HEK293 (cell line): ENCODE results near the gene TMPRSS6.
A peak's percentile ranks its signal among the peaks of the same experiment; 100 is the strongest.

ENCODE experiments used
- CTCF ChIA-PET: fragments of 350-600 bp; formaldehyde crosslinking; extraction: SDS; loops from one replicate; lab custom pipeline; 2021; ENCODE audit warnings: antibody characterized with exemption; lab: Yijun Ruan, JAX
- POLR2A ChIA-PET: fragments of 300-600 bp; formaldehyde crosslinking; extraction: SDS; loops from one replicate; lab custom pipeline; 2020; ENCODE audit warnings: antibody characterized with exemption, inconsistent platforms; lab: Yijun Ruan, JAX
- H3K27ac ChIP-seq: fragments of 200-500 bp; sonication (Bioruptor generic); 2 replicates; pipeline ENCODE4 v1.5.1; 2014; ENCODE audit warnings: low read depth, low read length, control low read depth, inconsistent platforms; ENCODE audit errors: extremely low read depth
- H3K36me3 ChIP-seq, 2 experiments: fragments of 200-500 bp in 1 of 2; sonication (Bioruptor generic) in 1 of 2; 1 replicate in 1 of 2; 2 replicates in 1 of 2; pipeline ENCODE4 v1.5.1; 2014 to 2017; ENCODE audit warnings: inconsistent platforms in 2 of 2, low read length in 2 of 2; ENCODE audit not compliant: control insufficient read depth in 2 of 2, insufficient read depth in 1 of 2
- H3K4me1 ChIP-seq: fragments of 200-500 bp; sonication (Bioruptor generic); 2 replicates; pipeline ENCODE4 v1.5.1; 2014; ENCODE audit warnings: mild to moderate bottlenecking, low read length, inconsistent platforms; ENCODE audit not compliant: control insufficient read depth, insufficient read depth
- H3K4me3 ChIP-seq: 2 replicates; pipeline ENCODE4 v1.5.1; 2011; ENCODE audit warnings: low read depth, mild to moderate bottlenecking, control low read depth, low read length, moderate library complexity
- H3K9me3 ChIP-seq: fragments of 200-500 bp; sonication (Bioruptor generic); 2 replicates; pipeline ENCODE4 v1.5.1; 2014; ENCODE audit warnings: low read depth, low read length, inconsistent platforms; ENCODE audit not compliant: control insufficient read depth, insufficient read depth
- GLI4 ChIP-seq: fragments of 450-650 bp; formaldehyde crosslinking; IDR thresholded peaks from 2 replicates; pipeline ENCODE4 v1.5.1; 2016; ENCODE audit warnings: missing biosample characterization, missing genetic modification characterization
- KLF1 ChIP-seq: fragments of 450-650 bp; formaldehyde crosslinking; IDR thresholded peaks from 2 replicates; pipeline ENCODE4 v1.5.1; 2016; ENCODE audit warnings: missing biosample characterization, missing genetic modification characterization
- SCRT2 ChIP-seq: fragments of 450-650 bp; formaldehyde crosslinking; IDR thresholded peaks from 2 replicates; pipeline ENCODE4 v1.5.1; 2016; ENCODE audit warnings: missing biosample characterization, missing genetic modification characterization
- SETDB1 ChIP-seq: IDR thresholded peaks from one replicate; pipeline ENCODE4 v1.6.1; 2017; ENCODE audit warnings: mild to moderate bottlenecking, low read length, moderate library complexity, mixed read lengths; ENCODE audit not compliant: insufficient read length
- TCF7L2 ChIP-seq: IDR thresholded peaks from 2 replicates; pipeline ENCODE4 v1.6.1; 2011; ENCODE audit warnings: low read depth, mild to moderate bottlenecking, inconsistent platforms, low read length, moderate library complexity, borderline replicate concordance
- ZFP69B ChIP-seq: fragments of 450-650 bp; formaldehyde crosslinking; IDR thresholded peaks from 2 replicates; pipeline ENCODE4 v1.5.1; 2016; ENCODE audit warnings: missing biosample characterization, missing genetic modification characterization
- ZNF18 ChIP-seq: fragments of 450-650 bp; formaldehyde crosslinking; IDR thresholded peaks from 2 replicates; pipeline ENCODE4 v1.5.1; 2016; ENCODE audit warnings: missing biosample characterization, missing genetic modification characterization
- ZNF26 ChIP-seq: fragments of 450-650 bp; formaldehyde crosslinking; IDR thresholded peaks from 2 replicates; pipeline ENCODE4 v1.5.1; 2016; ENCODE audit warnings: missing biosample characterization, missing genetic modification characterization
- ZNF292 ChIP-seq: fragments of 450-650 bp; formaldehyde crosslinking; IDR thresholded peaks from 2 replicates; pipeline ENCODE4 v1.5.1; 2016; ENCODE audit warnings: low read depth, missing biosample characterization, missing genetic modification characterization, borderline replicate concordance
- ZNF335 ChIP-seq: fragments of 450-650 bp; formaldehyde crosslinking; conservative IDR thresholded peaks from 2 replicates; pipeline ENCODE4 v1.5.1; 2016; ENCODE audit warnings: missing biosample characterization, missing genetic modification characterization
- ZNF341 ChIP-seq: fragments of 450-650 bp; formaldehyde crosslinking; IDR thresholded peaks from 2 replicates; pipeline ENCODE4; 2016; ENCODE audit warnings: low read depth, missing biosample characterization, missing genetic modification characterization
- ZNF692 ChIP-seq: fragments of 450-650 bp; formaldehyde crosslinking; IDR thresholded peaks from 2 replicates; pipeline ENCODE4 v1.5.1; 2016; ENCODE audit warnings: missing biosample characterization, missing genetic modification characterization
- ZNF768 ChIP-seq: fragments of 450-650 bp; formaldehyde crosslinking; IDR thresholded peaks from 2 replicates; pipeline ENCODE4 v1.5.1; 2018; ENCODE audit warnings: missing biosample characterization, mild to moderate bottlenecking, missing genetic modification characterization
- ZSCAN18 ChIP-seq: fragments of 450-650 bp; formaldehyde crosslinking; IDR thresholded peaks from 2 replicates; pipeline ENCODE4 v1.5.1; 2016; ENCODE audit warnings: missing biosample characterization, missing genetic modification characterization

Gene TMPRSS6

GRCh38 chr22:37105990-37106389 is 3.5 kb downstream of the TMPRSS6 start:
- H3K27ac ChIP-seq: no peak overlapping the region
- H3K4me1 ChIP-seq: no peaks in the 10 kb centered on the region
- no peak overlapping the region for H3K4me3 ChIP-seq
- POLR2A ChIA-PET: no interaction called here
- TF ChIP-seq SCRT2 (tag by site-specific recombination) (0 out of 2 replicates have a peak, but pooled peaks have one; percentile 28), SETDB1 (no peak), KLF1 (tag by site-specific recombination) (no peak), TCF7L2 (no peak), ZNF292 (tag by site-specific recombination) (no peak), ZNF26 (tag by site-specific recombination) (no peak), ZNF768 (tag by site-specific recombination) (peak; percentile 94), ZNF341 (tag by site-specific recombination) (no peak), ZNF18 (tag by site-specific recombination) (no peak), GLI4 (tag by site-specific recombination) (no peak)
- H3K9me3 ChIP-seq: no peaks in the 10 kb centered on the region
- no peaks in the 10 kb centered on the region for H3K36me3 ChIP-seq
- CTCF ChIA-PET: interaction anchor here (1.0 to 1.3 kb wide), 3 partner anchors 9 to 34 kb away, joined by 3 to 7 read pairs (median 3); no protein-coding TSS in a partner anchor

- Histone ChIP-seq H3K4me1 (no peaks in the 10 kb centered on the region), H3K27ac (no peak overlapping the region), H3K36me3 (no peaks in the 10 kb centered on the region), H3K4me3 (no peak overlapping the region), H3K9me3 (no peaks in the 10 kb centered on the region)
- POLR2A ChIA-PET: interaction anchor here (0.6 kb wide), 1 partner anchor 1032 kb away, joined by 7 read pairs; no protein-coding TSS in a partner anchor
- CTCF ChIA-PET: interaction anchor here (1.0 to 1.3 kb wide), 4 partner anchors 9 to 35 kb away, joined by 3 to 7 read pairs (median 3); no protein-coding TSS in a partner anchor
- TF ChIP-seq ZFP69B (tag by site-specific recombination): 0 out of 2 replicates have a peak, but pooled peaks have one; percentile 42
- TF ChIP-seq ZSCAN18 (tag by site-specific recombination): no peak
- peak; percentile 34; the same call in 1 of the 2 replicates for TF ChIP-seq ZNF692 (tag by site-specific recombination)
- peak; percentile 66 for TF ChIP-seq ZNF335 (tag by site-specific recombination)
These were observed 4.4 kb downstream of the TMPRSS6 start for GRCh38 chr22:37105154-37105553.
